IMR-90 (cell line): ENCODE measurements around the gene TMEM140. TPM values are rescaled to one million over a fixed set of nuclear protein-coding genes. Genes with fewer than 3 reads are reported as not detected.

Experiments used
- ATAC-seq: fragments of 200-7000 bp; cut with Tn5 transposase; 2 replicates; pipeline ENCODE4 v1.9.1; 2020; ENCODE audit warnings: low read depth, mild to moderate bottlenecking, moderate library complexity
- BruUV-seq: library from RNA; stranded (reverse); fragments of 400-500 nt; replicated peaks from 2 replicates; lab custom pipeline; 2021; lab: Mats Ljungman, UMichigan
- CTCF ChIA-PET: fragments of 300-600 bp; formaldehyde crosslinking; extraction: SDS; loops from one replicate; lab custom pipeline; 2021; ENCODE audit warnings: antibody characterized with exemption; lab: Yijun Ruan, JAX
- POLR2A ChIA-PET: fragments of 300-600 bp; sonication (Branson Sonifier 250); formaldehyde crosslinking; loops from one replicate; lab custom pipeline; 2022; ENCODE audit warnings: antibody characterized with exemption; ENCODE audit not compliant: unreplicated experiment; lab: Charles Lee
- DNase-seq: peaks from one replicate; pipeline ENCODE4 v3.0.0; 2013
- H2AFZ ChIP-seq: replicated peaks from 2 replicates; pipeline ENCODE3; 2013; ENCODE audit warnings: low read length, mild to moderate bottlenecking; ENCODE audit not compliant: poor library complexity
- H2AK5ac ChIP-seq: 2 replicates; pipeline ENCODE4 v1.6.1; 2013; ENCODE audit warnings: low read depth, low read length, inconsistent platforms
- H2AK9ac ChIP-seq: replicated peaks from 2 replicates; pipeline ENCODE3; 2013; ENCODE audit warnings: mild to moderate bottlenecking, low read depth, low read length, moderate library complexity; ENCODE audit not compliant: poor library complexity
- H2BK120ac ChIP-seq: 2 replicates; pipeline ENCODE4 v1.6.1; 2013; ENCODE audit warnings: low read depth, low read length, inconsistent platforms
- H2BK15ac ChIP-seq: 3 replicates; pipeline ENCODE4 v1.6.1; 2013; ENCODE audit warnings: low read depth, low read length, inconsistent platforms
- H2BK20ac ChIP-seq: 2 replicates; pipeline ENCODE4 v1.6.1; 2013; ENCODE audit warnings: low read depth, mild to moderate bottlenecking, inconsistent platforms, low read length, moderate library complexity
- H2BK5ac ChIP-seq: 2 replicates; pipeline ENCODE4 v1.6.1; 2013; ENCODE audit warnings: mild to moderate bottlenecking, low read depth, low read length, inconsistent platforms; ENCODE audit not compliant: poor library complexity, severe bottlenecking
- H3K14ac ChIP-seq: replicated peaks from 2 replicates; pipeline ENCODE4 v1.6.1; 2013; ENCODE audit warnings: low read depth, low read length, inconsistent platforms
- H3K18ac ChIP-seq: 2 replicates; pipeline ENCODE4 v1.6.1; 2013; ENCODE audit warnings: low read depth, low read length, control low read depth
- H3K23ac ChIP-seq: 2 replicates; pipeline ENCODE4 v1.6.1; 2013; ENCODE audit warnings: low read depth, low read length, inconsistent platforms
- H3K27ac ChIP-seq: 2 replicates; pipeline ENCODE4 v1.5.1; 2013; ENCODE audit warnings: mild to moderate bottlenecking, control low read depth, low read length; ENCODE audit not compliant: insufficient read depth
- H3K27me3 ChIP-seq: 2 replicates; pipeline ENCODE4 v1.6.1; 2013; ENCODE audit warnings: low read length; ENCODE audit not compliant: control insufficient read depth, insufficient read depth
- H3K36me3 ChIP-seq: 2 replicates; pipeline ENCODE4 v1.6.1; 2013; ENCODE audit warnings: low read length, mixed read lengths; ENCODE audit not compliant: control insufficient read depth, insufficient read depth
- H3K4ac ChIP-seq: 2 replicates; pipeline ENCODE4 v1.6.1; 2013; ENCODE audit warnings: low read depth, low read length, inconsistent platforms
- H3K4me1 ChIP-seq: 2 replicates; pipeline ENCODE4 v1.6.1; 2013; ENCODE audit warnings: low read length, mixed read lengths; ENCODE audit not compliant: control insufficient read depth, insufficient read depth
- H3K4me2 ChIP-seq: 2 replicates; pipeline ENCODE4 v1.6.1; 2013; ENCODE audit warnings: low read depth, mild to moderate bottlenecking, control low read depth, low read length, moderate library complexity
- H3K4me3 ChIP-seq: 2 replicates; pipeline ENCODE4 v1.5.1; 2013; ENCODE audit warnings: low read depth, mild to moderate bottlenecking, control low read depth, low read length, moderate library complexity; ENCODE audit not compliant: insufficient read depth
- H3K56ac ChIP-seq: 2 replicates; pipeline ENCODE4 v1.6.1; 2013; ENCODE audit warnings: low read length, inconsistent platforms; ENCODE audit not compliant: insufficient read depth; ENCODE audit errors: extremely low read depth
- H3K79me1 ChIP-seq, 2 experiments: 2 replicates each; pipeline ENCODE4 v1.6.1; 2013; ENCODE audit warnings: low read length in 2 of 2, inconsistent platforms in 1 of 2, low read depth in 1 of 2
- H3K9ac ChIP-seq: 2 replicates; pipeline ENCODE4 v1.6.1; 2013; ENCODE audit warnings: low read depth, low read length, control low read depth
- H3K9me1 ChIP-seq: 2 replicates; pipeline ENCODE4 v1.6.1; 2013; ENCODE audit warnings: low read length, inconsistent platforms; ENCODE audit not compliant: insufficient read depth
- H3K9me3 ChIP-seq: 2 replicates; pipeline ENCODE4 v1.6.1; 2013; ENCODE audit warnings: low read length; ENCODE audit not compliant: control insufficient read depth, insufficient read depth
- H4K20me1 ChIP-seq: 2 replicates; pipeline ENCODE4 v1.6.1; 2013; ENCODE audit warnings: low read length, inconsistent platforms; ENCODE audit not compliant: insufficient read depth
- H4K5ac ChIP-seq: 2 replicates; pipeline ENCODE4 v1.6.1; 2013; ENCODE audit warnings: mild to moderate bottlenecking, low read depth, low read length, control low read depth
- H4K8ac ChIP-seq, 2 experiments: 2 replicates each; pipeline ENCODE4 v1.6.1; 2013; ENCODE audit warnings: low read depth in 2 of 2, low read length in 2 of 2, control low read depth in 1 of 2, inconsistent platforms in 1 of 2
- H4K91ac ChIP-seq: 2 replicates; pipeline ENCODE4 v1.6.1; 2013; ENCODE audit warnings: low read depth, low read length, inconsistent platforms; ENCODE audit not compliant: insufficient read depth
- BHLHE40 ChIP-seq: fragments of 150-350 bp; IDR thresholded peaks from 2 replicates; pipeline ENCODE4 v1.6.1; 2016; ENCODE audit warnings: mild to moderate bottlenecking, low read depth, low read length
- CEBPB ChIP-seq: IDR thresholded peaks from 2 replicates; pipeline ENCODE4 v1.6.1; 2012; ENCODE audit warnings: low read depth, low read length, improper control_type of control experiment
- CHD1 ChIP-seq: IDR thresholded peaks from 2 replicates; pipeline ENCODE4 v1.6.1; 2012; ENCODE audit warnings: low read depth, low read length, improper control_type of control experiment
- CTCF ChIP-seq: conservative IDR thresholded peaks from 2 replicates; pipeline ENCODE4 v1.5.1; 2012; ENCODE audit warnings: mild to moderate bottlenecking, low read depth, low read length, improper control_type of control experiment
- ELK1 ChIP-seq: fragments of 150-350 bp; IDR thresholded peaks from 2 replicates; pipeline ENCODE4 v1.6.1; 2016; ENCODE audit warnings: low read depth, mild to moderate bottlenecking, low read length, moderate library complexity, borderline replicate concordance
- FOS ChIP-seq: fragments of 150-350 bp; IDR thresholded peaks from 2 replicates; pipeline ENCODE4 v1.6.1; 2016; ENCODE audit warnings: low read depth, low read length
- MAFK ChIP-seq: IDR thresholded peaks from 2 replicates; pipeline ENCODE4 v1.6.1; 2012; ENCODE audit warnings: low read depth, low read length, improper control_type of control experiment
- MAZ ChIP-seq: IDR thresholded peaks from 2 replicates; pipeline ENCODE4 v1.6.1; 2012; ENCODE audit warnings: low read depth, mild to moderate bottlenecking, low read length, improper control_type of control experiment, moderate library complexity, borderline replicate concordance
- MXI1 ChIP-seq: IDR thresholded peaks from 2 replicates; pipeline ENCODE4 v1.6.1; 2012; ENCODE audit warnings: low read depth, mild to moderate bottlenecking, low read length, moderate library complexity, borderline replicate concordance
- NFE2L2 ChIP-seq: fragments of 150-350 bp; IDR thresholded peaks from 2 replicates; pipeline ENCODE4 v1.6.1; 2016; ENCODE audit warnings: low read depth, mild to moderate bottlenecking, low read length
- POLR2A ChIP-seq: IDR thresholded peaks from 2 replicates; pipeline ENCODE4 v1.6.1; 2012; ENCODE audit warnings: mild to moderate bottlenecking, low read depth, low read length
- RAD21 ChIP-seq: IDR thresholded peaks from 2 replicates; pipeline ENCODE4 v1.6.1; 2012; ENCODE audit warnings: low read length, improper control_type of control experiment
- RCOR1 ChIP-seq: IDR thresholded peaks from 2 replicates; pipeline ENCODE4 v1.6.1; 2012; ENCODE audit warnings: mild to moderate bottlenecking, low read length, improper control_type of control experiment; ENCODE audit not compliant: insufficient replicate concordance
- RFX5 ChIP-seq: IDR thresholded peaks from 2 replicates; pipeline ENCODE4 v1.8.0; 2012; ENCODE audit warnings: low read depth, mild to moderate bottlenecking, low read length, moderate library complexity
- SMC3 ChIP-seq: fragments of 150-350 bp; IDR thresholded peaks from 2 replicates; pipeline ENCODE4 v1.6.1; 2016; ENCODE audit warnings: low read depth, mild to moderate bottlenecking, antibody characterized with exemption, low read length, moderate library complexity
- USF2 ChIP-seq: fragments of 150-350 bp; IDR thresholded peaks from 2 replicates; pipeline ENCODE4 v1.6.1; 2017; ENCODE audit warnings: mild to moderate bottlenecking, antibody characterized with exemption, low read length, low read depth
- WGBS, 2 experiments: methylation state at CpG; one replicate each; pipeline versions ENCODE4 v1.1.5 to v1.1.7; 2013; ENCODE audit warnings: missing lambda C conversion rate in 2 of 2; ENCODE audit not compliant: insufficient read length in 1 of 2; ENCODE audit errors: extremely low coverage in 2 of 2; 5-methylcytosine and 5-hydroxymethylcytosine counted together
- dilution Hi-C: fragments of 300-500 bp; cut with HindIII; formaldehyde crosslinking; loops from one replicate; pipeline ENCODE4 v1.14.3; 2018; ENCODE audit warnings: low sequenced_read_pairs; ENCODE audit not compliant: unreplicated experiment
- in situ Hi-C: fragments of 300-500 bp; cut with MboI; formaldehyde crosslinking; loops from 3 replicates; pipeline ENCODE4 v1.14.3; 2019; ENCODE audit warnings: low sequenced_read_pairs, inconsistent platforms, mixed read lengths
- intact Hi-C: fragments of 100-400 bp; cut with micrococcal nuclease; formaldehyde crosslinking; loops from 2 replicates; pipeline ENCODE4 v1.10.0; 2022
- polyA plus RNA-seq, 3 experiments: library from polyadenylated mRNA; depleted of rRNA; stranded (reverse); fragments of >200 nt; gene quantifications; 2 replicates each; pipeline ENCODE4 v1.2.3, GENCODE V29; 2012; ENCODE audit warnings: low replicate concordance in 1 of 3
- total RNA-seq: library from RNA; depleted of rRNA; stranded (reverse); fragments of >200 nt; gene quantifications from 2 replicates; pipeline ENCODE4 v1.2.3, GENCODE V29; 2012

Gene TMEM140
- total and polyA plus RNA-seq, 2 of the 4 experiments (the other 2 are of a cell fraction), result 0.24 to 0.72 TPM

- Histone ChIP-seq H2BK15ac (no peak overlapping the region), H3K4me1 (no peaks in the 10 kb centered on the region), H2BK120ac (no peak overlapping the region), H4K20me1 (no peaks in the 10 kb centered on the region), H4K5ac (no peak overlapping the region), H2AK5ac (no peak overlapping the region), H3K56ac (no peak overlapping the region), H4K91ac (no peak overlapping the region), H3K9me1 (no peaks in the 10 kb centered on the region; the same call in 1 of the 2 replicates), H2BK5ac (no peak overlapping the region), H3K4me3 (no peak overlapping the region), H3K4ac (no peak overlapping the region), H4K8ac (no peak overlapping the region), H3K79me1 (no peaks in the 10 kb centered on the region), H3K18ac (no peak overlapping the region), H3K9me3 (peaks cover 44% of the 10 kb centered on the region), H2AK9ac (no peak overlapping the region), H3K36me3 (peaks cover 29% of the 10 kb centered on the region), H2BK20ac (no peak overlapping the region), H3K27me3 (no peaks in the 10 kb centered on the region), H3K4me2 (no peak overlapping the region), H3K27ac (no peak overlapping the region), H3K14ac (no peak overlapping the region), H3K23ac (no peak overlapping the region), H3K9ac (no peak overlapping the region), H2AFZ (no peak overlapping the region)
- ATAC-seq (no peak), DNase-seq (no peak)
- in situ Hi-C loops, result no loop called here
- intact Hi-C loops, result no loop called here
- ChIA-PET POLR2A (no interaction called here), CTCF (interaction anchor here (0.9 kb wide), 1 partner anchor 10 kb away, joined by 6 read pairs; no protein-coding TSS in a partner anchor)
- TF ChIP-seq CEBPB (no peak), RFX5 (no peak), POLR2A (no peak), FOS (no peak), ELK1 (no peak), RAD21 (no peak), NFE2L2 (no peak), CTCF (no peak), MAZ (no peak), RCOR1 (no peak), MXI1 (no peak), SMC3 (no peak), BHLHE40 (no peak), CHD1 (no peak), MAFK (no peak), USF2 (no peak)
- dilution Hi-C loops, result no loop called here
- BruUV-seq, result no TSS peak
- 100% methylated on average over 2 of the region's 3 CpGs; no CpG with 5 or more reads in 1 of the 2 experiments for WGBS, 2 experiments
Observed at GRCh38 chr7:135181261-135181928, 33.5 kb downstream of the TMEM140 start.
